OCI-LY3 (cell line): Measurements from ENCODE around the gene NPTX1.

Experiments
- H2AFZ ChIP-seq: fragments of 200-600, 300-600 bp; shearing (Covaris generic); 2 replicates; pipeline ENCODE4 v1.6.0; 2014; ENCODE audit warnings: antibody characterized with exemption, low read depth, low read length
- H3K27ac ChIP-seq: fragments of 200-600, 300-600 bp; sonication (generic); 2 replicates; pipeline ENCODE4 v1.5.1; 2014; ENCODE audit warnings: mild to moderate bottlenecking, low read length, moderate library complexity, mixed read lengths
- H3K27me3 ChIP-seq: fragments of 200-600, 300-600 bp; sonication (generic); 2 replicates; pipeline ENCODE4 v1.6.1; 2014; ENCODE audit warnings: low read depth, low read length, mixed read lengths
- H3K36me3 ChIP-seq: fragments of 200-600, 300-600 bp; sonication (generic); replicated peaks from 2 replicates; pipeline ENCODE3; 2014; ENCODE audit warnings: low read depth, low read length, mixed read lengths
- H3K4me1 ChIP-seq: fragments of 300-600, 200-600 bp; sonication (generic); 2 replicates; pipeline ENCODE4 v1.6.1; 2014; ENCODE audit warnings: low read length, mixed read lengths
- H3K4me2 ChIP-seq: fragments of 200-600, 300-600 bp; sonication (generic); 2 replicates; pipeline ENCODE4 v1.6.1; 2014; ENCODE audit warnings: low read length, mixed read lengths
- H3K4me3 ChIP-seq: fragments of 300-600, 200-600 bp; sonication (generic); 2 replicates; pipeline ENCODE4 v1.5.1; 2014; ENCODE audit warnings: antibody characterized with exemption, mild to moderate bottlenecking, low read length, moderate library complexity
- H3K79me2 ChIP-seq: fragments of 300-600, 200-600 bp; shearing (Covaris generic); 2 replicates; pipeline ENCODE4 v1.6.1; 2014; ENCODE audit warnings: mild to moderate bottlenecking, low read length, mixed read lengths
- H3K9ac ChIP-seq: fragments of 300-600, 200-600 bp; shearing (Covaris generic); 2 replicates; pipeline ENCODE4 v1.6.0; 2014; ENCODE audit warnings: mild to moderate bottlenecking, low read length, moderate library complexity
- H3K9me3 ChIP-seq: fragments of 200-600, 300-600 bp; shearing (Covaris generic); 2 replicates; pipeline ENCODE4 v1.6.1; 2014; ENCODE audit warnings: low read length, mixed read lengths; ENCODE audit not compliant: insufficient read depth
- H4K20me1 ChIP-seq: fragments of 200-600, 300-600 bp; sonication (generic); 2 replicates; pipeline ENCODE4 v1.6.1; 2016; ENCODE audit warnings: low read length, mixed read lengths; ENCODE audit not compliant: insufficient read depth
- EZH2phosphoT487 ChIP-seq: fragments of 200-600 bp; shearing (Covaris generic); IDR thresholded peaks from 2 replicates; pipeline ENCODE4 v1.6.1; 2018; ENCODE audit warnings: antibody characterized with exemption, mixed run types, low read depth
- TF ChIP-seq, protein P1 (sequence below): fragments of 200-600, 300-600 bp; sonication (generic); IDR thresholded peaks from 2 replicates; pipeline ENCODE4 v1.5.1; 2014; ENCODE audit warnings: antibody characterized with exemption, low read length, low read depth

Gene NPTX1

DNA sequence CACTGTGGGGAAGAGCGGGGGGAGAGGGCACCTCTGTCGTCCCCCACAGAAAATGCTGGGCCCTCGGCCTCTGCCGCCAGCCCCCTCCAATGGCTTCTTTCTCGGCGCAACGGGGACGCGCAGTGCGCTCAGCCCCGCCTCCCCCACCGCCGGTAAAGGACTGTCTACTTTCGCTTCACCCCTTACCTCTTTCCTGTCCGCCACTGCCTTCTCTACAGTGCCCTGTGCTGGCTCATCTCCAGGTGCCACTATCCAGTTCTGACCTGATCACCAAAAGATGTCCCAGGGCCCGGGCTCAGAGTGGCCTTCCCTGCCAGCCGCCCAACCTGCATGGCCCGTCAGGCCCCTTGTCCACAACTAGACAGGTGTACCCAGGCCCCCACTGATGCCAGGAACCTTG is 54.1 kb downstream of the NPTX1 start:
- no peaks in the 10 kb centered on the region for H3K27me3 ChIP-seq
- no peaks in the 10 kb centered on the region for H3K9me3 ChIP-seq
- no peak overlapping the region for H2AFZ ChIP-seq
- no peaks in the 10 kb centered on the region for H3K36me3 ChIP-seq
- H3K4me1 ChIP-seq = peaks cover 8% of the 10 kb centered on the region
- H4K20me1 ChIP-seq = no peaks in the 10 kb centered on the region; the same call in 1 of the 2 replicates
- no peak overlapping the region for H3K9ac ChIP-seq
- no peaks in the 10 kb centered on the region for H3K79me2 ChIP-seq
- H3K4me3 ChIP-seq = no peak overlapping the region
- H3K4me2 ChIP-seq = no peak overlapping the region
- TF ChIP-seq EZH2phosphoT487 = no peak
- TF ChIP-seq, protein P1, sequence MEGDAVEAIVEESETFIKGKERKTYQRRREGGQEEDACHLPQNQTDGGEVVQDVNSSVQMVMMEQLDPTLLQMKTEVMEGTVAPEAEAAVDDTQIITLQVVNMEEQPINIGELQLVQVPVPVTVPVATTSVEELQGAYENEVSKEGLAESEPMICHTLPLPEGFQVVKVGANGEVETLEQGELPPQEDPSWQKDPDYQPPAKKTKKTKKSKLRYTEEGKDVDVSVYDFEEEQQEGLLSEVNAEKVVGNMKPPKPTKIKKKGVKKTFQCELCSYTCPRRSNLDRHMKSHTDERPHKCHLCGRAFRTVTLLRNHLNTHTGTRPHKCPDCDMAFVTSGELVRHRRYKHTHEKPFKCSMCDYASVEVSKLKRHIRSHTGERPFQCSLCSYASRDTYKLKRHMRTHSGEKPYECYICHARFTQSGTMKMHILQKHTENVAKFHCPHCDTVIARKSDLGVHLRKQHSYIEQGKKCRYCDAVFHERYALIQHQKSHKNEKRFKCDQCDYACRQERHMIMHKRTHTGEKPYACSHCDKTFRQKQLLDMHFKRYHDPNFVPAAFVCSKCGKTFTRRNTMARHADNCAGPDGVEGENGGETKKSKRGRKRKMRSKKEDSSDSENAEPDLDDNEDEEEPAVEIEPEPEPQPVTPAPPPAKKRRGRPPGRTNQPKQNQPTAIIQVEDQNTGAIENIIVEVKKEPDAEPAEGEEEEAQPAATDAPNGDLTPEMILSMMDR = no peak
- no peak overlapping the region for H3K27ac ChIP-seq

DNA sequence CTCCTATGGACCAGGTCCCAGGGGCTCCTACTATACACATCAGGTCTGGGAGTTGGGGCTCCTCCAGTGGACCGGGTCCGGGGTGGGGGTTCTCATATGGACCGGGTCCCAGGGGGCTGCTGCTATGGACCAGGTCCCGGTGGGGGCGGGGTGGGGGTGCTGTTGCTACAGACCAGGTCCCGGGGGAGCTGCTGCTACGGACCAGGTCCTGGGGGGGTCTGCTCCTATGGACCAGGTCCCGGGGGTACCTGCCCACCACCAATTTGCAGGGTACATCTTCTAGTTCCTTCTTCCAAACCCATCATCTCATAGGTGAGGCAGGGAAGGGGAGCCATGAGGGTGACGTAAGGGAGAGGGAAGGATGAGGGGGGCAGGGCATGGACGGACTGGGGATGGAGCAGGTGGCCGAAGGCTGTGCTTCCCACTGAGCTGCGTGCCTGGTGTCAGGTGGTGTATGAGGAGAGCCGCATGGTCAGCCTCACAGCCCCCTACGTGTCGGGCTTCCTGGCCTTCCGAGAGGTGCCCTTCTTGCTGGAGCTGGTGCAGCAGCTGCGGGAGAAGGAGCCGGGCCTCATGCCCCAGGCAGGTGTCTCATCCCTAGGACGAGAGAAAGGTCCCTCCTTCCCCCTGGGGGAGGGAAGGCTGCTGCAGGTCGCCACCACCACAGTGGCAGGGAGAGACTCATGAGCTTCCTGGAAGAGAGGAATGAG is 54.9 kb downstream of the NPTX1 start:
- Histone ChIP-seq H2AFZ (no peak overlapping the region), H3K27me3 (no peaks in the 10 kb centered on the region), H3K79me2 (no peaks in the 10 kb centered on the region), H3K36me3 (no peaks in the 10 kb centered on the region), H3K9me3 (no peaks in the 10 kb centered on the region), H4K20me1 (no peaks in the 10 kb centered on the region; the same call in 1 of the 2 replicates), H3K9ac (no peak overlapping the region), H3K4me1 (peaks cover 2% of the 10 kb centered on the region), H3K4me2 (no peak overlapping the region), H3K4me3 (no peak overlapping the region), H3K27ac (no peak overlapping the region)
- no peak for TF ChIP-seq EZH2phosphoT487
- TF ChIP-seq, protein P1 = no peak

DNA sequence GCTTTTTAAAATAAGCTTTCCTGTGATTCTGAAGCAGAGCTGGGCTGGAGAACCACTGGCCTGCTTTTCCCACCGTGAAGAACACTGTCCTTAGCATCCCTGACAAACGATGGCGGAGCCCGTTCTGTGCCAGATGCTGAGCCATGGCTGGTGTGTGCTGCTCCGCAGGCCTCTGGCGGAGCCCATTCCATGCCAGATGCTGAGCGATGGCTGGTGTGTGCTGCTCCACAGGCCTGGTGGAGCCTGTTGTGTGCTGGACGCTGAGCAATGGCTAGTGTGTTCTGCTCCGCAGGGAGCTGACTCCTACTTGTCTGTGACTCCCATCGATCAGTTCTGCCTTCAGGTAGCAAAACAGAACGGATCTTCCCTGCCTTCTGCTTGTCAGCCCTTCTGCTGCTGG is 57.2 kb downstream of the NPTX1 start:
- Histone ChIP-seq H3K4me3 (no peak overlapping the region), H4K20me1 (no peaks in the 10 kb centered on the region; the same call in 1 of the 2 replicates), H3K27ac (no peak overlapping the region), H3K79me2 (peaks cover 4% of the 10 kb centered on the region), H3K9me3 (no peaks in the 10 kb centered on the region), H3K27me3 (peaks cover 3% of the 10 kb centered on the region; the same call in 1 of the 2 replicates), H3K4me2 (no peak overlapping the region), H3K9ac (no peak overlapping the region), H2AFZ (no peak overlapping the region), H3K4me1 (peaks cover 7% of the 10 kb centered on the region; the same call in 1 of the 2 replicates), H3K36me3 (no peaks in the 10 kb centered on the region)
- TF ChIP-seq EZH2phosphoT487 = no peak
- TF ChIP-seq, protein P1 = no peak

DNA sequence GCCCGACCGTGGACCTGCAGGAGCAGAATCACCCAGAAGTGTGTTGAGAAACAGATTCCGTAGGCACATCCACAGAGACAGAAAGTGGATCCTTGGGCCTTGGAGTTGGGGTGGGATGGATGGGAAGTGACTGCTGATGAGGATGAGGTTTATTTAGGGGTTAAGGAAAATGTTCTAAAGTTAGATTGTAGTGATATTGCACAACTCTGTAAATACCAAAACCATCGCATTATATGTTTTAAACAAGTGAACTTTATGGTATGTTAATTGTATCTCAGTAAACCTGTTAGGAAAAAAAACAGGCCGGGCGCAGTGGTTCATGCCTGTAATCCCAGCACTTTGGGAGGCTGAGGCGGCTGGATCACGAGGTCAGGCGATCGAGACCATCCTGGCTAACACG is 57.8 kb downstream of the NPTX1 start:
- Histone ChIP-seq H3K27me3 (peaks cover 10% of the 10 kb centered on the region; the same call in 1 of the 2 replicates), H3K4me1 (peaks cover 13% of the 10 kb centered on the region; the same call in 1 of the 2 replicates), H4K20me1 (no peaks in the 10 kb centered on the region; the same call in 1 of the 2 replicates), H3K4me3 (no peak overlapping the region), H2AFZ (no peak overlapping the region), H3K4me2 (no peak overlapping the region), H3K79me2 (peaks cover 4% of the 10 kb centered on the region), H3K36me3 (no peaks in the 10 kb centered on the region), H3K9ac (no peak overlapping the region), H3K27ac (no peak overlapping the region), H3K9me3 (no peaks in the 10 kb centered on the region)
- TF ChIP-seq EZH2phosphoT487 = no peak
- TF ChIP-seq, protein P1 = no peak
